Brain microvascular endothelial cell (primary cell): ENCODE data around the gene STK11.
A peak's percentile ranks its signal among the peaks of the same experiment; 100 is the strongest.

ENCODE experiments used
- DNase-seq: peaks from one replicate; pipeline ENCODE4 v3.0.0-alpha.2; 2020
- H3K27ac ChIP-seq: fragments of 250-450 bp; sonication (Bioruptor Pico); 2 replicates; pipeline ENCODE4 v1.5.1; 2020; ENCODE audit warnings: mild to moderate bottlenecking, moderate library complexity
- H3K27me3 ChIP-seq: fragments of 250-450 bp; sonication (Bioruptor Pico); replicated peaks from 2 replicates; pipeline ENCODE4 v1.5.1; 2020; ENCODE audit warnings: mild to moderate bottlenecking
- H3K36me3 ChIP-seq: fragments of 250-450 bp; sonication (Bioruptor Pico); replicated peaks from 2 replicates; pipeline ENCODE4 v1.5.1; 2020; ENCODE audit warnings: mild to moderate bottlenecking
- H3K4me3 ChIP-seq: 2 replicates; pipeline ENCODE4 v1.5.1; 2011; ENCODE audit warnings: low read depth, mild to moderate bottlenecking, control low read depth, low read length, moderate library complexity
- CTCF ChIP-seq: IDR thresholded peaks from 2 replicates; pipeline ENCODE4 v1.5.1; 2011; ENCODE audit warnings: low read depth, mild to moderate bottlenecking, moderate library complexity, low read length, control low read depth, inconsistent platforms; ENCODE audit errors: missing control alignments
- in situ Hi-C: cut with HindIII; loops from 2 replicates; pipeline ENCODE4 v1.10.0; 2017; ENCODE audit warnings: low sequenced_read_pairs, low pct_ligation_motif_present

Gene STK11

GRCh38 chr19:1239420-1239795, 33.8 kb downstream of the STK11 start:
- in situ Hi-C loops = loop anchor here (25.0 kb wide), 1 partner anchor 127 kb away; the partner anchor contains the start of gene GPX4
- DNase-seq = no peak
- Histone ChIP-seq H3K36me3 (peaks cover 14% of the 10 kb centered on the region), H3K4me3 (no peak overlapping the region), H3K27me3 (no peaks in the 10 kb centered on the region), H3K27ac (no peak overlapping the region)
- TF ChIP-seq CTCF = no peak

GRCh38 chr19:1239796-1240737, 34.5 kb downstream of the STK11 start:
- H3K4me3 ChIP-seq = peak overlapping the region; percentile 47
- H3K36me3 ChIP-seq = peaks cover 7% of the 10 kb centered on the region
- no peaks in the 10 kb centered on the region for H3K27me3 ChIP-seq
- TF ChIP-seq CTCF = peak; percentile 62
- in situ Hi-C loops = loop anchor here (25.0 kb wide), 1 partner anchor 128 kb away; the partner anchor contains the start of gene GPX4
- peak overlapping the region; percentile 25 for H3K27ac ChIP-seq
- DNase-seq = peak; percentile 67

- no peak for DNase-seq
- no peaks in the 10 kb centered on the region for H3K27me3 ChIP-seq
- TF ChIP-seq CTCF = no peak
- H3K36me3 ChIP-seq = no peaks in the 10 kb centered on the region
- H3K27ac ChIP-seq = no peak overlapping the region
- in situ Hi-C loops = loop anchor here (25.0 kb wide), 1 partner anchor 129 kb away; the partner anchor contains the start of gene GPX4
- no peak overlapping the region for H3K4me3 ChIP-seq
Observed at GRCh38 chr19:1240925-1241324, 35.3 kb downstream of the STK11 start.

- no peak for TF ChIP-seq CTCF
- Histone ChIP-seq H3K27me3 (no peaks in the 10 kb centered on the region), H3K27ac (peak within 1 kb of the TSS; percentile 52), H3K4me3 (peak within 1 kb of the TSS; percentile 72), H3K36me3 (no peaks in the 10 kb centered on the region)
- in situ Hi-C loops = loop anchor here (25.0 kb wide), 1 partner anchor 129 kb away; the partner anchor contains the start of gene GPX4
- peak; percentile 89 for DNase-seq
Observed at GRCh38 chr19:1241417-1242095, 36.0 kb downstream of the STK11 start, which contains the start of gene ATP5F1D. Gene ATP5F1D (plus strand): TSS chr19:1241751. CDS start chr19:1241851, 100 bp downstream.

- H3K36me3 ChIP-seq = no peaks in the 10 kb centered on the region
- DNase-seq = peak; percentile 65
- peak; percentile 91 for TF ChIP-seq CTCF
- in situ Hi-C loops = loop anchor here (25.0 kb wide), 1 partner anchor 132 kb away; the partner anchor contains the start of gene GPX4
- H3K27ac ChIP-seq = no peak overlapping the region
- H3K27me3 ChIP-seq = no peaks in the 10 kb centered on the region
- H3K4me3 ChIP-seq = no peak overlapping the region
Observed at GRCh38 chr19:1243768-1244692, 38.5 kb downstream of the STK11 start.
